ENCODE measurements around the gene APEH. TPM values are rescaled to one million over a fixed set of nuclear protein-coding genes. Genes with fewer than 3 reads are reported as not detected.

APEH gene
- total RNA-seq, 4 donors from 2014 or later, result 35.3 to 78.7 (median 61.4) TPM

DNA sequence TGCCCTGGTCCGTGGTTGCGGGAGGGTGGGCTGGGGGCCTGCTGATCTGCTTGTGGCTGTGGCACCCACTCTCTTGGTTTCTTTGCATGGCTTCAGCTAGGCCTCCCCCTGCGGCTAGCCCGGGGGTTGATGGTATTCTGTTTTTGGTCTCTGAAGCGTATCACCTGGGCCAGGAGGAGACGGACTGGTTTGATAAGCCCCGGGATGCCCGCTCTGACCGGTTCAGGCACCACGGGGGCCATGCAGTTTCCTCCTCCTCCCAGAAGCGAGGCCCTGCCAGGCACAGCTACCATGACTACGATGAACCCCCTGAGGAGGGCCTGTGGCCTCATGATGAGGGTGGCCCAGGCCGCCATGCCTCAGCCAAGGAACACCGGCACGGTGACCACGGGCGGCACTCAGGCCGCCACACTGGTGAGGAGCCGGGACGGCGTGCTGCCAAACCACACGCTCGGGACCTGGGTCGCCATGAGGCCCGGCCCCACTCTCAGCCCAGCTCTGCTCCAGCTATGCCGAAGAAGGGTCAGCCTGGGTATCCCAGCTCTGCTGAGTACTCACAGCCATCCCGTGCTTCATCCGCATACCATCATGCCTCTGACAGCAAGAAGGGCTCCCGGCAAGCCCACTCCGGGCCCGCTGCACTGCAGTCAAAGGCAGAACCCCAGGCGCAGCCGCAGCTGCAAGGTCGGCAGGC is 11.3 kb upstream of the APEH start:
- Histone ChIP-seq H3K9me3 (no peaks in the 10 kb centered on the region), H3K27ac (no peak overlapping the region), H3K36me3 (no peaks in the 10 kb centered on the region), H3K4me3 (no peak overlapping the region), H3K27me3 (no peaks in the 10 kb centered on the region), H3K4me1 (no peaks in the 10 kb centered on the region)
- no peak for TF ChIP-seq POLR2A (IDR thresholded peaks at IDR 0.05)
- TF ChIP-seq, protein P1, sequence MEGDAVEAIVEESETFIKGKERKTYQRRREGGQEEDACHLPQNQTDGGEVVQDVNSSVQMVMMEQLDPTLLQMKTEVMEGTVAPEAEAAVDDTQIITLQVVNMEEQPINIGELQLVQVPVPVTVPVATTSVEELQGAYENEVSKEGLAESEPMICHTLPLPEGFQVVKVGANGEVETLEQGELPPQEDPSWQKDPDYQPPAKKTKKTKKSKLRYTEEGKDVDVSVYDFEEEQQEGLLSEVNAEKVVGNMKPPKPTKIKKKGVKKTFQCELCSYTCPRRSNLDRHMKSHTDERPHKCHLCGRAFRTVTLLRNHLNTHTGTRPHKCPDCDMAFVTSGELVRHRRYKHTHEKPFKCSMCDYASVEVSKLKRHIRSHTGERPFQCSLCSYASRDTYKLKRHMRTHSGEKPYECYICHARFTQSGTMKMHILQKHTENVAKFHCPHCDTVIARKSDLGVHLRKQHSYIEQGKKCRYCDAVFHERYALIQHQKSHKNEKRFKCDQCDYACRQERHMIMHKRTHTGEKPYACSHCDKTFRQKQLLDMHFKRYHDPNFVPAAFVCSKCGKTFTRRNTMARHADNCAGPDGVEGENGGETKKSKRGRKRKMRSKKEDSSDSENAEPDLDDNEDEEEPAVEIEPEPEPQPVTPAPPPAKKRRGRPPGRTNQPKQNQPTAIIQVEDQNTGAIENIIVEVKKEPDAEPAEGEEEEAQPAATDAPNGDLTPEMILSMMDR (IDR thresholded peaks at IDR 0.05), result no peak
- intact Hi-C loops (cut with DNase I; ENCODE audit: low total_unique reads), result no loop called here
- DNase-seq, result no peak

DNA sequence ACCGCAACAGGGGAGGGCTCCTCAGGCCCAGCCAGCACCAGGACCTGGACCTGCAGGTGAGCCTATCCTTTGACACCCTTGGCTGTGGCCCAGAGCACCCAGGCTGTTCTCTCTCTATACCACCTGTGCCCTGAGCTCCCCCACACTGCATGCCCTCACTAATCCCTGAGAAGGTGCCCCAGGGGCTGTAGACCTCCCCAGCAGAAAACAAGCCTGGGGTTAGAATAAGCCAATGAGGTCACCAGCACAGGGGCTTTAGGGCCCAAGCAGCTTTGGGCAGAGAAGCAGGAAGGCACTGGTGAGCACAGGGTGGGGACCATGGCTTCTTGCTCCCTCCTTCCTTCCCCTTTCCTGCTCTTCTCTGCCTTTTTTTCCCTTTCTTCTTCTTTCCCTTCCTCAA is 10.3 kb upstream of the APEH start:
- H3K27ac ChIP-seq, result no peak overlapping the region
- H3K4me3 ChIP-seq, result no peak overlapping the region
- no peaks in the 10 kb centered on the region for H3K36me3 ChIP-seq
- H3K4me1 ChIP-seq, result no peaks in the 10 kb centered on the region
- no peaks in the 10 kb centered on the region for H3K9me3 ChIP-seq
- DNase-seq, result no peak
- intact Hi-C loops (cut with DNase I; ENCODE audit: low total_unique reads), result no loop called here
- TF ChIP-seq POLR2A (IDR thresholded peaks at IDR 0.05), result no peak
- TF ChIP-seq, protein P1 (IDR thresholded peaks at IDR 0.05), result no peak
- no peaks in the 10 kb centered on the region for H3K27me3 ChIP-seq

DNA sequence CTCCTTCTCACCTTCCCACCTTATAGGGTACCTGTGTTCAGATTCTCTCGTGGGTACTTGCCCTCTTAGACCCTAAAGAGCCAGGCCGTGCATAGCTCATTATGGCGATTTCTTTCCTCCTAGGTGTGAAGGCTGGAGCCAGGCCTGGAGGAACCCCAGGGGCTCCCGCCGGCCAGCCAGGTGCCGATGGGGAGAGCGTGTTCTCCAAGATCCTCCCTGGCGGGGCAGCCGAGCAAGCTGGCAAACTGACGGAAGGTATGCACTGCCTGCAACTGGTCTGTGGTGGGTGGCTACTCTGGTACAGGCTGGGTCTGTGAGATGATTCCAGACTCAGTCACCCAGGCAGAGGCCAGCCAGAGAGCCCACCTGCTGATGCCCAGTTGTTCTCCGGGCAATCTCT is 9.9 kb upstream of the APEH start:
- H3K27ac ChIP-seq, result no peak overlapping the region
- intact Hi-C loops (cut with DNase I; ENCODE audit: low total_unique reads), result no loop called here
- TF ChIP-seq POLR2A (IDR thresholded peaks at IDR 0.05), result no peak
- TF ChIP-seq, protein P1 (IDR thresholded peaks at IDR 0.05), result no peak

DNA sequence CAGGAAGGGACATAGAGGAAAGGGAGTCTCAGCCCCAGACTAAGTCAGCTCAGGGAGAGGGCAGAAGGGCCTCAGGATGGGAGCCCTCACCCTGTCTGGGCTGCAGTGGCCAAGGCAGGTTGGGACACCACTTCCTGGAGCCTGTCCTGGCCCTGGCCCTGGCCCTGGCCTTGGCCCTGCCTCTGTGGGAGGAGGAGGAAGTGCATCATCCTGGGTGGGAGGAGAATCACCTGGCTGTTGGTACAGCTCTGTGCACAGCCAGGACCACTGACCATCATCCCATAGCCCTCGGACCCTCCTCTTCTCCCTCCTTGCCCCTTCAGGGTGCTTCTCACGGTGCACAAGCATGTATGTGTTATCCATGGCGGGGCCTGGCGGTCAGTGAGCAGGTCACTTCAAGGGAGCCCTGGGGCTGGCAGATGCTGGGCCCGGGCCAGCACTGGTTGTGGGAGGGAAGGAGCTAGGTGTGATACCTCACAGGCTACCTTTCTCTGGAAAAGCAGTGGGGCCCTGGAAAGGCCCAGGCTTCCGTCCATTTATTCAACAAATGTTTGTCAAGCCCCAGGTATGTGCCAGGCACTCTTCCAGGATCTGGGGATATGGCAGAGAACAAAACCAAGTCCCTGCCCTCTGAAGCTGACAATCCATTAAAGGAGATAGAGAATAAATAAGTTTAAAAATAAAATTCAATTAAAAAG is 8.2 kb upstream of the APEH start:
- intact Hi-C loops (cut with DNase I; ENCODE audit: low total_unique reads), result loop anchor here (5.0 kb wide), 1 partner anchor 129 kb away; no protein-coding TSS in a partner anchor
- no peak for DNase-seq
- Histone ChIP-seq H3K36me3 (no peaks in the 10 kb centered on the region), H3K4me3 (no peak overlapping the region), H3K27ac (no peak overlapping the region), H3K9me3 (no peaks in the 10 kb centered on the region), H3K4me1 (no peaks in the 10 kb centered on the region), H3K27me3 (no peaks in the 10 kb centered on the region)
- no peak for TF ChIP-seq POLR2A (IDR thresholded peaks at IDR 0.05)
- TF ChIP-seq, protein P1 (IDR thresholded peaks at IDR 0.05), result no peak

More for the DNA sequence above, 9.9 kb upstream of the APEH start:
- Histone ChIP-seq H3K36me3 (no peaks in the 10 kb centered on the region), H3K4me1 (no peaks in the 10 kb centered on the region), H3K4me3 (no peak overlapping the region), H3K27me3 (no peaks in the 10 kb centered on the region), H3K9me3 (no peaks in the 10 kb centered on the region)
- DNase-seq, result no peak

DNA sequence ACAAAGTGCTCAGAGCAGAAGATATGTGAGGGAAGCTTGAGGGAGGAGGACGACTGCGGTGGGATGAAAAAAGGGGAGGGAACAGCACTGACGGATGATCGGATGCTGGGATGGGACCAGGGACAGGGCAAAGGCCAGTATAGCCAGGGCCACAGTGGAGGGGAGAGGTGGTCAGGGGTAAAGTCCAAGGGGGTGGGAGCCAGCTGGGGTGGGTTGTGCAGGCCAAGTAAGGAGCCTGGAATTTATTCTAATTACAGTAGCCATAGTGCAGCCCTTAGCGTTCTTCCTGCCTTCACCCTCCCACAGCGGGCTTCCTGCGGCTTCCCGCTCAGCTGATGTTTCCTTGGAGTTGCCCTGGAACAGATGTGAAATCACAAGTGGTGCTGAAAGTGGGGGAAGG is 7.6 kb upstream of the APEH start:
- Histone ChIP-seq H3K4me3 (no peak overlapping the region), H3K9me3 (no peaks in the 10 kb centered on the region), H3K4me1 (no peaks in the 10 kb centered on the region), H3K27me3 (no peaks in the 10 kb centered on the region), H3K36me3 (no peaks in the 10 kb centered on the region), H3K27ac (no peak overlapping the region)
- TF ChIP-seq, protein P1 (IDR thresholded peaks at IDR 0.05), result no peak
- intact Hi-C loops (cut with DNase I; ENCODE audit: low total_unique reads), result loop anchor here (5.0 kb wide), 1 partner anchor 129 kb away; no protein-coding TSS in a partner anchor
- no peak for DNase-seq
